AG09309 (cell line): ENCODE measurements around the gene MSI1.

ENCODE experiments used
- DNase-seq: peaks from one replicate; pipeline ENCODE4 v3.0.0-alpha.2; 2010; ENCODE audit warnings: low read depth
- H3K4me3 ChIP-seq: 2 replicates; pipeline ENCODE4 v1.5.1; 2011; ENCODE audit warnings: mild to moderate bottlenecking, low read depth, low read length, moderate library complexity; ENCODE audit not compliant: control insufficient read depth
- CTCF ChIP-seq: IDR thresholded peaks from 2 replicates; pipeline ENCODE4 v1.5.1; 2011; ENCODE audit warnings: mild to moderate bottlenecking, low read depth, low read length, inconsistent platforms; ENCODE audit not compliant: insufficient read depth, control insufficient read depth; ENCODE audit errors: missing control alignments

MSI1 gene

GRCh38 chr12:120378036-120378435 lies 9.1 kb upstream of the MSI1 start:
- H3K4me3 ChIP-seq, result no peak overlapping the region
- no peak for DNase-seq
- TF ChIP-seq CTCF, result no peak

GRCh38 chr12:120377611-120378010 lies 8.6 kb upstream of the MSI1 start:
- no peak for DNase-seq
- no peak overlapping the region for H3K4me3 ChIP-seq
- no peak for TF ChIP-seq CTCF

GRCh38 chr12:120376934-120377572 lies 8.1 kb upstream of the MSI1 start:
- TF ChIP-seq CTCF, result no peak
- H3K4me3 ChIP-seq, result no peak overlapping the region
- DNase-seq, result no peak

GRCh38 chr12:120376416-120376815 lies 7.5 kb upstream of the MSI1 start:
- no peak for DNase-seq
- no peak overlapping the region for H3K4me3 ChIP-seq
- no peak for TF ChIP-seq CTCF

- no peak for TF ChIP-seq CTCF
- no peak overlapping the region for H3K4me3 ChIP-seq
- DNase-seq, result no peak
These were observed 7.0 kb upstream of the MSI1 start for GRCh38 chr12:120376009-120376408.

- no peak overlapping the region for H3K4me3 ChIP-seq
- no peak for TF ChIP-seq CTCF
- DNase-seq, result no peak
These were observed 4.7 kb upstream of the MSI1 start for GRCh38 chr12:120373683-120374082.
